Heart right ventricle (tissue), 16 donors: ENCODE data around the gene NFAM1. TPM values are rescaled to one million over a fixed set of nuclear protein-coding genes. Genes with fewer than 3 reads are reported as not detected.

ENCODE experiments used
- ATAC-seq, 8 donors: fragments of 200-7000 bp; cut with Tn5 transposase; one replicate each; pipeline ENCODE4 v1.9.1; 2020; ENCODE audit warnings: mild to moderate bottlenecking in 8 of 8, moderate library complexity in 8 of 8, moderate number of reproducible peaks in 1 of 8
- DNase-seq, 2 donors: peaks; one replicate each; pipeline ENCODE4 v3.0.0-alpha.2; 2020
- H3K27ac ChIP-seq, 10 donors: fragments of 200-600 bp; sonication (generic) in 2 of 10; one replicate each; pipeline versions ENCODE4 v1.5.0 to v1.8.0; 2020 to 2022; ENCODE audit warnings: mild to moderate bottlenecking in 3 of 10
- H3K27me3 ChIP-seq, 7 donors: fragments of 200-600 bp; one replicate each; pipeline ENCODE4 v1.8.0; 2021 to 2022; ENCODE audit warnings: mild to moderate bottlenecking in 2 of 7
- H3K36me3 ChIP-seq, 9 donors: fragments of 200-600 bp; sonication (generic) in 1 of 9; one replicate each; pipeline versions ENCODE4 v1.5.0 to v1.8.0; 2020 to 2022; ENCODE audit warnings: mild to moderate bottlenecking in 2 of 9
- H3K4me1 ChIP-seq, 9 donors: fragments of 200-600 bp; sonication (generic) in 1 of 9; one replicate each; pipeline versions ENCODE4 v1.5.0 to v1.8.0; 2020 to 2022; ENCODE audit warnings: mild to moderate bottlenecking in 4 of 9
- H3K4me3 ChIP-seq, 10 donors: fragments of 200-600 bp; sonication (generic) in 2 of 10; one replicate each; pipeline versions ENCODE4 v1.5.0 to v1.8.0; 2020 to 2022; ENCODE audit warnings: mild to moderate bottlenecking in 7 of 10, moderate library complexity in 2 of 10
- H3K9me3 ChIP-seq, 11 donors: fragments of 200-600 bp in 10 of 11; sonication (generic) in 2 of 11; one replicate each; pipeline versions ENCODE4 v1.5.0 to v1.8.0; 2013 to 2022; ENCODE audit warnings: mild to moderate bottlenecking in 2 of 11, control low read depth in 1 of 11, moderate library complexity in 1 of 11
- WGBS, 2 donors: extraction: QIAGEN DNeasy Blood & Tissue Kit; methylation state at CpG; one replicate each; pipeline ENCODE4 v1.1.7; 2013; ENCODE audit warnings: inconsistent platforms in 1 of 2; 5-methylcytosine and 5-hydroxymethylcytosine counted together
- intact Hi-C, 10 donors: fragments of 100-400 bp; cut with DNase I; formaldehyde crosslinking; loops; one replicate each; pipeline versions ENCODE4 v1.11.1 to v1.14.2; 2022
- polyA plus RNA-seq, 2 donors: library from polyadenylated mRNA; stranded (reverse); fragments of 200-250 nt; gene quantifications; one replicate each; pipeline ENCODE4 v1.2.3, GENCODE V29; 2013
- total RNA-seq, 10 donors: library from RNA; stranded (reverse); fragmentation: NEBNext Ultra II Directional in 3 of 10; extraction: Animal tissue kit (Norgen Biotek cat#: 25700) in 3 of 10; gene quantifications; one replicate each; pipeline versions ENCODE4 v1.2.1 to v1.2.4, GENCODE V29; 2021 to 2023
- TF ChIP-seq, protein P1 (sequence below), 9 donors: fragments of 200-600 bp; sonication (generic) in 2 of 9; IDR thresholded peaks; one replicate each; pipeline versions ENCODE4 v1.5.0 to v1.8.0; 2021 to 2022; ENCODE audit warnings: antibody characterized with exemption in 9 of 9, mild to moderate bottlenecking in 5 of 9, moderate library complexity in 1 of 9
- donor health status: Arrhythmogenic right ventricular cardiomyopathy.
- donor health status: ischemic (EF 13 %, LVEDD 7.1; RV severe dilation, severe dysfunction).
- donor health status: healthy with polysubstance abuse.
- donor health status: DM: no; HTN: yes; CAD: no.
- donor health status: DM: no; HTN: no; CAD: no.
- donor health status: ischemic (EF 25% LVEDD 6.9; RV normal size, moderate dysfunction).
- donor health status: ischemic (EF 25% LVEDD 5.7; RV mildly dilated, moderate dysfunction).
- donor health status: healthy.
- donor health status: DM: yes; HTN: yes; CAD: no.
- donor health status: Ischemic cardiomyopathy.
- donor health status: ischemic (EF 35%, LVEDD 5.7; RV mildly dilated, moderate dysfunction).
- donor health status: nonischemic (EF 11% LVEDD 7.7; RV severe dilation, severe dysfunction).
- donor health status: DM: yes; HTN: yes; CAD: no.
- donor health status: PGD.
- donor health status: ischemic (EF 29% LVEDD 5.4; RV normal size, mild dysfunction).
- donor health status: nonischemic (EF 23%, LVEDD 6.1; RV moderate dilation, normal function).

Gene NFAM1
- total and polyA plus RNA-seq, 12 donors: 0.38 to 6.4 (median 1.4) TPM

DNA sequence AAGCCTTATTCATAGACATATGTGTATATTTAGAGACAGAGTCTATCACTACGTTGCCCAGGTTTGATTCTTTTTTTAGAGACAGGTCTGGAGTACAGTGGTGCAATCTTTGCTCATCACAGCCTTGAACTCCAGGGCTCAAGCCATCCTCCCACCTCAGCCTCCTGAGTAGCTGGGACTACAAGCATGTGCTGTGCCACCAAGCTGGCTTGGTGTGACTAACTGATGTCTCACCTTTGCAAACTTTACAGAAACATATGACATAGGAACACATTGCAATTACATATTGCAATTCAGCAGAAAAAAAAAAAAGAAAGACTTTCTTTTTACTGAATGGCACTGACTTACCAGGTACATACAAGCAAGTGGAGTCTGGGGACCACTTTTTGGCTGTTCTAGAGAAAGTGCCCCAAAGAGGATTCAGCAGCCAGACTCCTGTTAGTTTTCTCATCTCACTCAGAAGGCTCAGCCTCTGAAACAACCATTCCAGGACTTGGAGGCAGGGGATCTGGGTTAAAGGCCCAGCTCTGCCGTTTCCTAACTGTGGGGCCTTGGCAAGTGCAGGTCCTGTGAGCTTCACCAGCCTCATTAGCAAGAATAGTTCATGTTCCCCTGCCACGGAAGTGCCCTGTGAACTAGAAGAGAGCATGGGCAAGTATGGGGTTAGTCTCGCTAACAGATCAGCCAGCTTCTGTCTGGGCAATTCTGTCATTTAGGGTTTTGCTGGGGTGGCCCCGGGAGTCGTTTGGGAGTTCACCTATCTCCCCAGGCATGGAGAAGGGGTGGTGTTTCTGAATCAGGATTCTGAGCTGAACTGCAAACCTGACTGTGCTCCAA lies 11.3 kb upstream of the NFAM1 start:
- peaks cover 0 to 33% (median 3%) of the 10 kb centered on the region in 7 donors for H3K27me3 ChIP-seq

DNA sequence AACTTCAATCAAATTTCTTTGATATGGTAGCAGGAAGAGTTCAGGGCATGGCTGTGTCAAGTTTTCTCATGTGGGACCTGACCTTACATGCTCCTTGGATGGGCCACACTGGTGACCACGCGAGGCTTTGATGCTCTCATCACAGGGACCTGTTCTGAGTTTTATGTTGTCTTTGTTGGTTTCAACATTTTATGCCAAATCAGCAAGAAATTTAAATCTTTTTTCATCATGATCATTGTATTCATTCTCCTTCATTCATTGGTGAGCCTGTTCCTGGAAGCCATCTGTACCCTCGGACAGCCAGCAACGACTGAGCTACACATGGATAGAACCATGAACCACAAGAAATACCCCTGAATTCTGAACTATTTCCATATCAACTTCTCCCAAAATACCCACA lies 10.5 kb upstream of the NFAM1 start:
- TF ChIP-seq, protein P1, sequence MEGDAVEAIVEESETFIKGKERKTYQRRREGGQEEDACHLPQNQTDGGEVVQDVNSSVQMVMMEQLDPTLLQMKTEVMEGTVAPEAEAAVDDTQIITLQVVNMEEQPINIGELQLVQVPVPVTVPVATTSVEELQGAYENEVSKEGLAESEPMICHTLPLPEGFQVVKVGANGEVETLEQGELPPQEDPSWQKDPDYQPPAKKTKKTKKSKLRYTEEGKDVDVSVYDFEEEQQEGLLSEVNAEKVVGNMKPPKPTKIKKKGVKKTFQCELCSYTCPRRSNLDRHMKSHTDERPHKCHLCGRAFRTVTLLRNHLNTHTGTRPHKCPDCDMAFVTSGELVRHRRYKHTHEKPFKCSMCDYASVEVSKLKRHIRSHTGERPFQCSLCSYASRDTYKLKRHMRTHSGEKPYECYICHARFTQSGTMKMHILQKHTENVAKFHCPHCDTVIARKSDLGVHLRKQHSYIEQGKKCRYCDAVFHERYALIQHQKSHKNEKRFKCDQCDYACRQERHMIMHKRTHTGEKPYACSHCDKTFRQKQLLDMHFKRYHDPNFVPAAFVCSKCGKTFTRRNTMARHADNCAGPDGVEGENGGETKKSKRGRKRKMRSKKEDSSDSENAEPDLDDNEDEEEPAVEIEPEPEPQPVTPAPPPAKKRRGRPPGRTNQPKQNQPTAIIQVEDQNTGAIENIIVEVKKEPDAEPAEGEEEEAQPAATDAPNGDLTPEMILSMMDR (IDR thresholded peaks at IDR 0.05): no peak
- Histone ChIP-seq H3K4me1 (peaks cover 6 to 55% (median 34%) of the 10 kb centered on the region in 9 donors), H3K27ac (no peak overlapping the region), H3K27me3 (peaks cover 0 to 29% (median 3%) of the 10 kb centered on the region in 7 donors), H3K4me3 (no peak overlapping the region), H3K9me3 (peaks cover 0 to 6% (median 0%) of the 10 kb centered on the region in 11 donors), H3K36me3 (no peaks in the 10 kb centered on the region)
- intact Hi-C loops: loop anchor here in 4 of 10 donors (5.0 to 10.0 kb wide), 3 partner anchors 468 to 478 kb away; partner anchors contain the start of gene SEPTIN3 (in 3 of the 4)
- WGBS, 2 donors: 81 to 84% methylated on average over 4 of the region's 4 CpGs
- DNase-seq: no peak
- ATAC-seq: no peak

More for the DNA sequence above, 11.3 kb upstream of the NFAM1 start:
- 36 to 39% methylated on average over 6 of the region's 6 CpGs for WGBS, 2 donors
- DNase-seq (no peak), ATAC-seq (peak in 1 of 8 donors; percentile 7)
- H3K4me3 ChIP-seq: peak overlapping the region in 8 of 10 donors; percentile 14 to 53 (median 46)
- intact Hi-C loops: loop anchor here in 4 of 10 donors (5.0 to 10.0 kb wide), 3 partner anchors 469 to 479 kb away; partner anchors contain the start of gene SEPTIN3 (in 3 of the 4)
- TF ChIP-seq, protein P1 (IDR thresholded peaks at IDR 0.05): no peak
- H3K4me1 ChIP-seq: peaks cover 3 to 48% (median 29%) of the 10 kb centered on the region in 9 donors
- peak overlapping the region in 7 of 10 donors; percentile 57 to 83 (median 71) for H3K27ac ChIP-seq
- no peaks in the 10 kb centered on the region for H3K36me3 ChIP-seq
- peaks cover 0 to 6% (median 0%) of the 10 kb centered on the region in 11 donors for H3K9me3 ChIP-seq

DNA sequence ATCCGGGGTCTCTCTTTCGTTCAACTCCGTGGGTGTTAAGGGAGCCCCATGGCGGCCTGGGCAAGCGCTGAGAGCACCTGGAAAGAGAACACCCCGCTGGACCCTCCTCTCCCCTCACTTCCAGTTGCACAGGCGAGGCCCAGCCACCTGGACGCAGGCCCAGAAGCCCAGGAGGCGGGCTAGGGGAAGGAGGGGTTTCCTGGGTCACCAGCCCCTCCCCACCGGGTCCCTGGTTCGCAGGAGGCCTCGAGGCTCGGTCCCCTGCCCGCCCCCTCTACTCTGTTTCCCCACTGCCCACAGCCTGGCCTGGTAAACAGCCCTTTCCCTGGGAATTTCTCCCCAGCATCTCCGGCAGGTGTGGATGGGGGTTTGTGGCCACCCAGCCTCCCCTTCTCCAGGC lies 8.5 kb upstream of the NFAM1 start:
- intact Hi-C loops: loop anchor here in 4 of 10 donors (5.0 to 10.0 kb wide), 3 partner anchors 466 to 476 kb away; partner anchors contain the start of gene SEPTIN3 (in 3 of the 4)
- Histone ChIP-seq H3K27me3 (peaks cover 0 to 28% (median 7%) of the 10 kb centered on the region in 7 donors), H3K9me3 (no peaks in the 10 kb centered on the region), H3K36me3 (no peaks in the 10 kb centered on the region), H3K4me3 (no peak overlapping the region), H3K4me1 (peaks cover 8 to 75% (median 40%) of the 10 kb centered on the region in 9 donors), H3K27ac (peak overlapping the region in 1 of 10 donors; percentile 87)
- TF ChIP-seq, protein P1 (IDR thresholded peaks at IDR 0.05): no peak
- whole genome bisulfite sequencing, 2 donors: 80 to 81% methylated on average over 15 of the region's 15 CpGs
- ATAC-seq (no peak), DNase-seq (no peak)
